ENCODE measurements around the gene EXOC3L4.

GRCh38 chr14:103093856-103094405 lies 594 bp upstream of the EXOC3L4 start:
- TF ChIP-seq POLR2A (IDR thresholded peaks at IDR 0.05; ENCODE audit: low read depth, low read length) (no peak), SPI1 (IDR thresholded peaks at IDR 0.05; ENCODE audit: low read depth, low read length) (no peak), TAF1 (IDR thresholded peaks at IDR 0.05; ENCODE audit: low read depth, low read length) (no peak), POLR2AphosphoS5 (IDR thresholded peaks at IDR 0.05; ENCODE audit: low read depth, low read length) (no peak), POU2F2 (IDR thresholded peaks at IDR 0.05; ENCODE audit: low read depth, low read length) (no peak)
